Measurements from ENCODE around the gene SLC16A12. TPM values are rescaled to one million over a fixed set of nuclear protein-coding genes. Genes with fewer than 3 reads are reported as not detected.

SLC16A12 gene
- total RNA-seq, 4 donors from 2014 or later: 0.72 to 5.8 (median 3.0) TPM

DNA sequence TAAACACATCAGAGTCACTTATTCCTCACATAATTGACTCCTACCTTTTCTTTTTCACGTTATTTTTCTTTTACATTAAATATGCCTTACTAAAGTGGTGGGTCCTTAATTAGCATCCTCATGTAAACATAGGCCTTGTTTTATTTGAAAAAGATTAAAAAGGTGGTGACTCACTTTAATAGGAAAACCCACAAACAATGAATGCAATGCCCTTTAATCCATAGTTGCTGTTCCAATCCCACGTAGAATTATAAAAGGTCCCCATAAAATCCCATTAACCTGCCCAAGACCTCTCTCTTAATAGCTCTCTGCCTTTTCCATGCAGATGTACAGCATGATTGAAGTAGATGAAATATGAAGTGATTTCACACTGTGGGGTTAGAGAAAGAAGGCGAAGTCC is 32.2 kb downstream of the SLC16A12 start:
- TF ChIP-seq CTCF (IDR thresholded peaks at IDR 0.05): no peak
- no peak for ATAC-seq (ENCODE audit: low FRiP score)
- no peak for DNase-seq (ENCODE audit: low spot score)

- DNase-seq (ENCODE audit: low spot score) (no peak), ATAC-seq (ENCODE audit: low FRiP score) (no peak)
- no peak for TF ChIP-seq CTCF (IDR thresholded peaks at IDR 0.05)
Observed at GRCh38 chr10:89502549-89502948, 32.8 kb downstream of the SLC16A12 start.

- DNase-seq (ENCODE audit: low spot score): no peak
- TF ChIP-seq CTCF (IDR thresholded peaks at IDR 0.05): no peak
- no peak for ATAC-seq (ENCODE audit: low FRiP score)
Observed at GRCh38 chr10:89494575-89494974, 40.8 kb downstream of the SLC16A12 start.

GRCh38 chr10:89494068-89494467 is 41.3 kb downstream of the SLC16A12 start:
- DNase-seq (ENCODE audit: low spot score) (no peak), ATAC-seq (ENCODE audit: low FRiP score) (no peak)
- TF ChIP-seq CTCF (IDR thresholded peaks at IDR 0.05): no peak

GRCh38 chr10:89491932-89492331 is 43.5 kb downstream of the SLC16A12 start:
- ATAC-seq (ENCODE audit: low FRiP score) (no peak), DNase-seq (ENCODE audit: low spot score) (no peak)
- no peak for TF ChIP-seq CTCF (IDR thresholded peaks at IDR 0.05)

DNA sequence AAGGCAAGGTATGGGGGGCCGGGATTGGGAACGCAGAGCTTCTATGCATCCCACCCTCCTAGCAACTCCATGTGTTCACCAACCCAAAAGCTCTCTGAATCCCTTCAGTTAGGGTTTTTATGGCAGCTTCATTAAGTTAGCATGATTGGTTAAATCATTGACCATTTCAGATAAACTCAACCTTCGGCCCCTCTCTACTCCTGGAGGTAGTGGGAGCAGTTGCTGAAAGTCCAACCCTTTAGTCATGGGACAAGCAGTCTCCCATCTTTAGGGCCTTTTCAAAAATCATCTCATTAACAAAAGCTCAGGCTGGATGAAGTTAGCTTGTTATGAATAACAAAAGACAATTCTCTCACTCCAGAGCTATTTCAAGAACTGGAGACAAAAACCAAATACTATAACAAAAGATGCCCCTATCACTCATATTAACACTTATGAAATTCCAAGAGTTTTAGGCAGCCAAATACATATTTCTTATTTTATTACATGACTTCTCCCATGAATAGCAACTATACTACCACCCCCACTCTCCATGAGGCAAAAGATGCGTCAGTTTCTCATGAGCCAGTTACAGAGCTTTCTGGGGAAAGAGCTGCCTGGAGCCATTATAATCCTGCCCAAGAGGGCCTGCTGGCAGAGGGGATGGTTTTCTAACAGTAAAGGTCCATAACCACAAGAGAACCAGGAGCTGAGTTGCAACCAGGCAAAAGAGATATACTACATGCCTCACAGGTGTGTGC is 44.6 kb downstream of the SLC16A12 start:
- TF ChIP-seq CTCF (IDR thresholded peaks at IDR 0.05): no peak
- ATAC-seq (ENCODE audit: low FRiP score) (no peak), DNase-seq (ENCODE audit: low spot score) (no peak)

DNA sequence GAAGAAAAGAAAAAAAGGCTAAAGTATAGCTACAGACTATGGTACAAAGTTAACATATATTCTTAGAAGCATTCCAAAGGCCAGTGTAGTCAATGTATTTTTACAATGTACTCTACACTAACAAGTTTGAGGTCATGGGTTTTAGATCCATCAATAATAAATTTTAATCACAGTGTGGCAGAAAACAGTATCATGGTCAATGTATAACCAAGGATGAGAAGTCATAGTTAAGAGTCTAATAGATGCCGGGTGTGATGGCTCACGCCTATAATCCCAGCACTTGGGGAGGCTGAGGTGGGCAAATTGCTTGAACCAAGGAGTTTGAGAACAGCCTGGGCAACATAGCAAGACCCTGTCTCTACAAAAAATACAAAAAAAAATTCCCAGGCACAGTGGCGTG is 53.1 kb downstream of the SLC16A12 start:
- TF ChIP-seq CTCF (IDR thresholded peaks at IDR 0.05): no peak
- ATAC-seq (ENCODE audit: low FRiP score): no peak
- no peak for DNase-seq (ENCODE audit: low spot score)
